Neural progenitor cell (in vitro differentiated cells): ENCODE data around the gene METTL17.

Experiments used
- CTCF ChIP-seq: fragments of 200-600 bp; sonication (generic); IDR thresholded peaks from 2 replicates; pipeline ENCODE4 v1.5.1; 2017; ENCODE audit warnings: antibody characterized with exemption, mild to moderate bottlenecking
- EZH2 ChIP-seq: fragments of 200-600 bp; sonication (generic); IDR thresholded peaks from 2 replicates; pipeline ENCODE4 v1.6.1; 2017; ENCODE audit warnings: antibody characterized with exemption, mild to moderate bottlenecking, moderate library complexity

DNA sequence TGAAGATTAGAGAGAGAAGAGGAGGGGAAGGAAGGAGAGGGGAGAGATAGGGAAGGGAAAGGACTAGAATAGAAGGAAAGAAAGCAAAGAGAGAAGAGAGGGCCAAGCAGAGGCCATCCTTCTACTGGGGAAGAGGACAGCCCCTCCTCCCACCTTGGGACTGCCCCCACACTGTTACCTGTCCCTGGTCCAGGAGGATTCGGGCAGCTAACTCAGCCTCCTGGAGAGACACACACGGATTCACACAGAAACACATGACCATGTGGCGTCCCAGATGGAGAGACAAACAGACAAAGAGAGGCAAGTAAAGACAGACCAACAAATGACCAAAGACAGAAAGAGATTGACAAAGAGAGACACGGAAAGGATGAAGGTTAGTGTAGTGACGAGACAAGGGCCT, 32.9 kb downstream of the METTL17 start:
- TF ChIP-seq CTCF (no peak), EZH2 (no peak)
